K562 (cell line): ENCODE measurements around the gene PAFAH1B2. TPM values are rescaled to one million over a fixed set of nuclear protein-coding genes. Genes with fewer than 3 reads are reported as not detected.
A peak's percentile ranks its signal among the peaks of the same experiment; 100 is the strongest.

ENCODE experiments used
- ARID1B ChIP-seq: fragments of 450-650 bp; IDR thresholded peaks from 2 replicates; pipeline ENCODE4 v1.6.1; 2016; ENCODE audit warnings: antibody characterized with exemption, mild to moderate bottlenecking, inconsistent platforms
- CBX8 ChIP-seq: fragments of 200-600 bp; sonication (generic); IDR thresholded peaks from 2 replicates; pipeline ENCODE4 v1.6.1; 2012; ENCODE audit warnings: borderline replicate concordance, mixed run types, low read depth, mild to moderate bottlenecking, moderate library complexity, mixed read lengths, low read length, control low read depth, inconsistent platforms; ENCODE audit not compliant: poor library complexity, severe bottlenecking; ENCODE audit errors: extremely low read depth
- KDM1A ChIP-seq, 2 experiments: fragments of 450-650 bp; IDR thresholded peaks; 2 replicates each; pipeline ENCODE4 v1.6.1; 2016; ENCODE audit warnings: mild to moderate bottlenecking in 2 of 2
- L3MBTL2 ChIP-seq: fragments of 450-650 bp; IDR thresholded peaks from 2 replicates; pipeline ENCODE4 v1.6.1; 2016; ENCODE audit warnings: mild to moderate bottlenecking, moderate library complexity
- MECOM ChIP-seq: fragments of 250-450 bp; sonication (Bioruptor Pico); IDR thresholded peaks from 2 replicates; pipeline ENCODE4 v1.8.0; 2022; ENCODE audit warnings: inconsistent platforms
- polyA plus RNA-seq, 8 experiments: library from polyadenylated mRNA; depleted of rRNA in 4 of 8; stranded (reverse) in 5 of 8; unstranded in 3 of 8; fragments of >200 nt; fragmentation: Nextera tagmentation in 2 of 8; fragmentation: Illumina TruSeq in 1 of 8; extraction: Ambion mirVana in 2 of 8; extraction: Trizol in 1 of 8; gene quantifications; 2 replicates each; pipeline versions ENCODE4 v1.2.1 to v1.2.3, GENCODE V29; 2011 to 2014; ENCODE audit warnings: inconsistent platforms in 1 of 8, missing spikeins in 1 of 8
- total RNA-seq, 7 experiments: library from RNA; depleted of rRNA in 6 of 7; stranded (reverse); fragments of >200 nt in 6 of 7; fragmentation: Illumina TruSeq in 2 of 7; extraction: Trizol in 2 of 7; gene quantifications; 2 replicates each; pipeline versions ENCODE4 v1.2.1 to v1.2.3, GENCODE V29; 2011 to 2021; ENCODE audit warnings: low replicate concordance in 1 of 7
- TF ChIP-seq, protein P1 (sequence below): fragments of 450-650 bp; IDR thresholded peaks from 2 replicates; pipeline ENCODE4 v1.6.1; 2016; ENCODE audit warnings: mild to moderate bottlenecking, moderate library complexity
- TF ChIP-seq, protein P2 (sequence below): sonication (generic); formaldehyde crosslinking; IDR thresholded peaks from 2 replicates; pipeline ENCODE4 v1.5.0; 2020; ENCODE audit warnings: missing genetic modification reagents
- TF ChIP-seq, protein P3 (sequence below): fragments of 250-450 bp; sonication (Bioruptor Pico); IDR thresholded peaks from 2 replicates; pipeline ENCODE4 v1.4.0; 2020
- TF ChIP-seq, protein P4 (sequence below): fragments of 450-650 bp; IDR thresholded peaks from 2 replicates; pipeline ENCODE4 v1.6.1; 2018; ENCODE audit not compliant: partially characterized antibody

PAFAH1B2 gene
- total and polyA plus RNA-seq, 9 of the 15 experiments (the other 6 are each of a cell fraction or from before 2014, with no cell fraction given): 27.8 to 94.7 (median 64.9) TPM

DNA sequence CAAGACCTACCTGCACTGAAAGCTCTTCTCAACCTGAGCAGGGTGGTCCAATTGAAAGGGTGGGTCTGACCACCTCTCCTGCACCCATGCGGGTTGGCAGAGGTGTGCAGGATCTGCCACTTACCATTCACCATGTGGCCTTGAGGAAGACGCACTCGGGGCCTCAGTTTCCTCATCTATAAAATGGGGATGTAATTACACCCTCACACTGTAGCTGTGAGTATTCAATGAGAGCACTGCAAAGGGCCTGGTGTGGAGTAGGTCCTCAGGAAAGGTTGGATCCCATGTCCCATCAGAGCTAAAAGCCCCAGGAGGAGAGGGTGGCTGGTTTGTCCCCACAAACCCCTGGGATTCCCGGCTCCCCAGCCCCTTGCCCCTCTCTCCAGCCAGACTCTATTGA lies 54.5 kb downstream of the PAFAH1B2 start (continued):
- TF ChIP-seq, protein P1, sequence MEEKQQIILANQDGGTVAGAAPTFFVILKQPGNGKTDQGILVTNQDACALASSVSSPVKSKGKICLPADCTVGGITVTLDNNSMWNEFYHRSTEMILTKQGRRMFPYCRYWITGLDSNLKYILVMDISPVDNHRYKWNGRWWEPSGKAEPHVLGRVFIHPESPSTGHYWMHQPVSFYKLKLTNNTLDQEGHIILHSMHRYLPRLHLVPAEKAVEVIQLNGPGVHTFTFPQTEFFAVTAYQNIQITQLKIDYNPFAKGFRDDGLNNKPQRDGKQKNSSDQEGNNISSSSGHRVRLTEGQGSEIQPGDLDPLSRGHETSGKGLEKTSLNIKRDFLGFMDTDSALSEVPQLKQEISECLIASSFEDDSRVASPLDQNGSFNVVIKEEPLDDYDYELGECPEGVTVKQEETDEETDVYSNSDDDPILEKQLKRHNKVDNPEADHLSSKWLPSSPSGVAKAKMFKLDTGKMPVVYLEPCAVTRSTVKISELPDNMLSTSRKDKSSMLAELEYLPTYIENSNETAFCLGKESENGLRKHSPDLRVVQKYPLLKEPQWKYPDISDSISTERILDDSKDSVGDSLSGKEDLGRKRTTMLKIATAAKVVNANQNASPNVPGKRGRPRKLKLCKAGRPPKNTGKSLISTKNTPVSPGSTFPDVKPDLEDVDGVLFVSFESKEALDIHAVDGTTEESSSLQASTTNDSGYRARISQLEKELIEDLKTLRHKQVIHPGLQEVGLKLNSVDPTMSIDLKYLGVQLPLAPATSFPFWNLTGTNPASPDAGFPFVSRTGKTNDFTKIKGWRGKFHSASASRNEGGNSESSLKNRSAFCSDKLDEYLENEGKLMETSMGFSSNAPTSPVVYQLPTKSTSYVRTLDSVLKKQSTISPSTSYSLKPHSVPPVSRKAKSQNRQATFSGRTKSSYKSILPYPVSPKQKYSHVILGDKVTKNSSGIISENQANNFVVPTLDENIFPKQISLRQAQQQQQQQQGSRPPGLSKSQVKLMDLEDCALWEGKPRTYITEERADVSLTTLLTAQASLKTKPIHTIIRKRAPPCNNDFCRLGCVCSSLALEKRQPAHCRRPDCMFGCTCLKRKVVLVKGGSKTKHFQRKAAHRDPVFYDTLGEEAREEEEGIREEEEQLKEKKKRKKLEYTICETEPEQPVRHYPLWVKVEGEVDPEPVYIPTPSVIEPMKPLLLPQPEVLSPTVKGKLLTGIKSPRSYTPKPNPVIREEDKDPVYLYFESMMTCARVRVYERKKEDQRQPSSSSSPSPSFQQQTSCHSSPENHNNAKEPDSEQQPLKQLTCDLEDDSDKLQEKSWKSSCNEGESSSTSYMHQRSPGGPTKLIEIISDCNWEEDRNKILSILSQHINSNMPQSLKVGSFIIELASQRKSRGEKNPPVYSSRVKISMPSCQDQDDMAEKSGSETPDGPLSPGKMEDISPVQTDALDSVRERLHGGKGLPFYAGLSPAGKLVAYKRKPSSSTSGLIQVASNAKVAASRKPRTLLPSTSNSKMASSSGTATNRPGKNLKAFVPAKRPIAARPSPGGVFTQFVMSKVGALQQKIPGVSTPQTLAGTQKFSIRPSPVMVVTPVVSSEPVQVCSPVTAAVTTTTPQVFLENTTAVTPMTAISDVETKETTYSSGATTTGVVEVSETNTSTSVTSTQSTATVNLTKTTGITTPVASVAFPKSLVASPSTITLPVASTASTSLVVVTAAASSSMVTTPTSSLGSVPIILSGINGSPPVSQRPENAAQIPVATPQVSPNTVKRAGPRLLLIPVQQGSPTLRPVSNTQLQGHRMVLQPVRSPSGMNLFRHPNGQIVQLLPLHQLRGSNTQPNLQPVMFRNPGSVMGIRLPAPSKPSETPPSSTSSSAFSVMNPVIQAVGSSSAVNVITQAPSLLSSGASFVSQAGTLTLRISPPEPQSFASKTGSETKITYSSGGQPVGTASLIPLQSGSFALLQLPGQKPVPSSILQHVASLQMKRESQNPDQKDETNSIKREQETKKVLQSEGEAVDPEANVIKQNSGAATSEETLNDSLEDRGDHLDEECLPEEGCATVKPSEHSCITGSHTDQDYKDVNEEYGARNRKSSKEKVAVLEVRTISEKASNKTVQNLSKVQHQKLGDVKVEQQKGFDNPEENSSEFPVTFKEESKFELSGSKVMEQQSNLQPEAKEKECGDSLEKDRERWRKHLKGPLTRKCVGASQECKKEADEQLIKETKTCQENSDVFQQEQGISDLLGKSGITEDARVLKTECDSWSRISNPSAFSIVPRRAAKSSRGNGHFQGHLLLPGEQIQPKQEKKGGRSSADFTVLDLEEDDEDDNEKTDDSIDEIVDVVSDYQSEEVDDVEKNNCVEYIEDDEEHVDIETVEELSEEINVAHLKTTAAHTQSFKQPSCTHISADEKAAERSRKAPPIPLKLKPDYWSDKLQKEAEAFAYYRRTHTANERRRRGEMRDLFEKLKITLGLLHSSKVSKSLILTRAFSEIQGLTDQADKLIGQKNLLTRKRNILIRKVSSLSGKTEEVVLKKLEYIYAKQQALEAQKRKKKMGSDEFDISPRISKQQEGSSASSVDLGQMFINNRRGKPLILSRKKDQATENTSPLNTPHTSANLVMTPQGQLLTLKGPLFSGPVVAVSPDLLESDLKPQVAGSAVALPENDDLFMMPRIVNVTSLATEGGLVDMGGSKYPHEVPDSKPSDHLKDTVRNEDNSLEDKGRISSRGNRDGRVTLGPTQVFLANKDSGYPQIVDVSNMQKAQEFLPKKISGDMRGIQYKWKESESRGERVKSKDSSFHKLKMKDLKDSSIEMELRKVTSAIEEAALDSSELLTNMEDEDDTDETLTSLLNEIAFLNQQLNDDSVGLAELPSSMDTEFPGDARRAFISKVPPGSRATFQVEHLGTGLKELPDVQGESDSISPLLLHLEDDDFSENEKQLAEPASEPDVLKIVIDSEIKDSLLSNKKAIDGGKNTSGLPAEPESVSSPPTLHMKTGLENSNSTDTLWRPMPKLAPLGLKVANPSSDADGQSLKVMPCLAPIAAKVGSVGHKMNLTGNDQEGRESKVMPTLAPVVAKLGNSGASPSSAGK: no peak
- no peak for TF ChIP-seq CBX8
- TF ChIP-seq, protein P2, sequence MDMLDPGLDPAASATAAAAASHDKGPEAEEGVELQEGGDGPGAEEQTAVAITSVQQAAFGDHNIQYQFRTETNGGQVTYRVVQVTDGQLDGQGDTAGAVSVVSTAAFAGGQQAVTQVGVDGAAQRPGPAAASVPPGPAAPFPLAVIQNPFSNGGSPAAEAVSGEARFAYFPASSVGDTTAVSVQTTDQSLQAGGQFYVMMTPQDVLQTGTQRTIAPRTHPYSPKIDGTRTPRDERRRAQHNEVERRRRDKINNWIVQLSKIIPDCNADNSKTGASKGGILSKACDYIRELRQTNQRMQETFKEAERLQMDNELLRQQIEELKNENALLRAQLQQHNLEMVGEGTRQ: no peak
- TF ChIP-seq KDM1A (IDR thresholded peaks at IDR 0.05): peak in 1 of 2 experiments; percentile 39; a peak in 2 of 4 replicates
- TF ChIP-seq, protein P3, sequence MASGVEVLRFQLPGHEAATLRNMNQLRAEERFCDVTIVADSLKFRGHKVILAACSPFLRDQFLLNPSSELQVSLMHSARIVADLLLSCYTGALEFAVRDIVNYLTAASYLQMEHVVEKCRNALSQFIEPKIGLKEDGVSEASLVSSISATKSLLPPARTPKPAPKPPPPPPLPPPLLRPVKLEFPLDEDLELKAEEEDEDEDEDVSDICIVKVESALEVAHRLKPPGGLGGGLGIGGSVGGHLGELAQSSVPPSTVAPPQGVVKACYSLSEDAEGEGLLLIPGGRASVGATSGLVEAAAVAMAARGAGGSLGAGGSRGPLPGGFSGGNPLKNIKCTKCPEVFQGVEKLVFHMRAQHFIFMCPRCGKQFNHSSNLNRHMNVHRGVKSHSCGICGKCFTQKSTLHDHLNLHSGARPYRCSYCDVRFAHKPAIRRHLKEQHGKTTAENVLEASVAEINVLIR: no peak
- TF ChIP-seq, protein P4, sequence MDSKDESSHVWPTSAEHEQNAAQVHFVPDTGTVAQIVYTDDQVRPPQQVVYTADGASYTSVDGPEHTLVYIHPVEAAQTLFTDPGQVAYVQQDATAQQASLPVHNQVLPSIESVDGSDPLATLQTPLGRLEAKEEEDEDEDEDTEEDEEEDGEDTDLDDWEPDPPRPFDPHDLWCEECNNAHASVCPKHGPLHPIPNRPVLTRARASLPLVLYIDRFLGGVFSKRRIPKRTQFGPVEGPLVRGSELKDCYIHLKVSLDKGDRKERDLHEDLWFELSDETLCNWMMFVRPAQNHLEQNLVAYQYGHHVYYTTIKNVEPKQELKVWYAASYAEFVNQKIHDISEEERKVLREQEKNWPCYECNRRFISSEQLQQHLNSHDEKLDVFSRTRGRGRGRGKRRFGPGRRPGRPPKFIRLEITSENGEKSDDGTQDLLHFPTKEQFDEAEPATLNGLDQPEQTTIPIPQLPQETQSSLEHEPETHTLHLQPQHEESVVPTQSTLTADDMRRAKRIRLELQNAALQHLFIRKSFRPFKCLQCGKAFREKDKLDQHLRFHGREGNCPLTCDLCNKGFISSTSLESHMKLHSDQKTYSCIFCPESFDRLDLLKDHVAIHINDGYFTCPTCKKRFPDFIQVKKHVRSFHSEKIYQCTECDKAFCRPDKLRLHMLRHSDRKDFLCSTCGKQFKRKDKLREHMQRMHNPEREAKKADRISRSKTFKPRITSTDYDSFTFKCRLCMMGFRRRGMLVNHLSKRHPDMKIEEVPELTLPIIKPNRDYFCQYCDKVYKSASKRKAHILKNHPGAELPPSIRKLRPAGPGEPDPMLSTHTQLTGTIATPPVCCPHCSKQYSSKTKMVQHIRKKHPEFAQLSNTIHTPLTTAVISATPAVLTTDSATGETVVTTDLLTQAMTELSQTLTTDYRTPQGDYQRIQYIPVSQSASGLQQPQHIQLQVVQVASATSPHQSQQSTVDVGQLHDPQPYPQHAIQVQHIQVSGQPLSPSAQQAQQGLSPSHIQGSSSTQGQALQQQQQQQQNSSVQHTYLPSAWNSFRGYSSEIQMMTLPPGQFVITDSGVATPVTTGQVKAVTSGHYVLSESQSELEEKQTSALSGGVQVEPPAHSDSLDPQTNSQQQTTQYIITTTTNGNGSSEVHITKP: no peak
- no peak for TF ChIP-seq ARID1B
- no peak for TF ChIP-seq L3MBTL2
- TF ChIP-seq MECOM (CRISPR knock-in tag): no peak
- TF ChIP-seq, all 486 proteins: peak for 3
